Vagina (tissue), 2 donors: ENCODE data around the gene HSPA1B.

Source experiments
- POLR2A ChIP-seq, 2 donors: fragments of 450-650 bp; IDR thresholded peaks; one replicate each; pipeline ENCODE4 v1.6.1; 2017; ENCODE audit warnings: antibody characterized with exemption in 2 of 2, mild to moderate bottlenecking in 2 of 2, moderate library complexity in 2 of 2
- TF ChIP-seq, protein P1 (sequence below), 3 experiments: fragments of 450-650 bp in 2 of 3; fragments of 200-600 bp in 1 of 3; sonication (generic) in 1 of 3; IDR thresholded peaks; one replicate each; pipeline ENCODE4 v1.5.1; 2017 to 2019; ENCODE audit warnings: antibody characterized with exemption in 3 of 3, mild to moderate bottlenecking in 2 of 3, moderate library complexity in 2 of 3

DNA sequence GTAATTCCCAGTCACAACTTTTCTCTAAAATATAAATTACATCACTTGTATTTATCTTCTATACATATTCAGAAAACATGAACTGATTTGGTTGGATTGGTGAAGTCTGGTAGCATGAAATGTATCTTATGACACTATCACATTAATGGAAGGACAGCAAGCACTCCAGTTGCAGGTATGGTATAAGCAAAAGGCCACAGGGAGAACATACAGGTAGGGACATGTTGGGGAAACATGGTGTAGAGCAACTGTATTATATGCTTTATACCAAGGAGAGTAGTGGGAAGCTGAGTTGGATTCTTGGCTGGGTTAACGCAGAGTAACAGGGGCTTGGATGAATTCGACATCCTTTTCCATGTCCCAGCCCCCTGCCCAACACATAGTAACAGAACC lies 30.5 kb upstream of the HSPA1B start:
- TF ChIP-seq, protein P1, sequence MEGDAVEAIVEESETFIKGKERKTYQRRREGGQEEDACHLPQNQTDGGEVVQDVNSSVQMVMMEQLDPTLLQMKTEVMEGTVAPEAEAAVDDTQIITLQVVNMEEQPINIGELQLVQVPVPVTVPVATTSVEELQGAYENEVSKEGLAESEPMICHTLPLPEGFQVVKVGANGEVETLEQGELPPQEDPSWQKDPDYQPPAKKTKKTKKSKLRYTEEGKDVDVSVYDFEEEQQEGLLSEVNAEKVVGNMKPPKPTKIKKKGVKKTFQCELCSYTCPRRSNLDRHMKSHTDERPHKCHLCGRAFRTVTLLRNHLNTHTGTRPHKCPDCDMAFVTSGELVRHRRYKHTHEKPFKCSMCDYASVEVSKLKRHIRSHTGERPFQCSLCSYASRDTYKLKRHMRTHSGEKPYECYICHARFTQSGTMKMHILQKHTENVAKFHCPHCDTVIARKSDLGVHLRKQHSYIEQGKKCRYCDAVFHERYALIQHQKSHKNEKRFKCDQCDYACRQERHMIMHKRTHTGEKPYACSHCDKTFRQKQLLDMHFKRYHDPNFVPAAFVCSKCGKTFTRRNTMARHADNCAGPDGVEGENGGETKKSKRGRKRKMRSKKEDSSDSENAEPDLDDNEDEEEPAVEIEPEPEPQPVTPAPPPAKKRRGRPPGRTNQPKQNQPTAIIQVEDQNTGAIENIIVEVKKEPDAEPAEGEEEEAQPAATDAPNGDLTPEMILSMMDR (IDR thresholded peaks at IDR 0.05), result no peak
- no peak for TF ChIP-seq POLR2A (IDR thresholded peaks at IDR 0.05)
